Gastroesophageal sphincter (tissue), 3 donors: ENCODE measurements around the gene DKKL1.

ENCODE experiments used
- CTCF ChIP-seq, 4 experiments: fragments of 200-600 bp in 2 of 4; fragments of 450-650 bp in 2 of 4; sonication (generic) in 1 of 4; IDR thresholded peaks; one replicate each; pipeline ENCODE4 v1.5.1; 2017 to 2019; ENCODE audit warnings: antibody characterized with exemption in 4 of 4, mild to moderate bottlenecking in 2 of 4, moderate library complexity in 2 of 4
- EP300 ChIP-seq: sonication (generic); formaldehyde crosslinking; IDR thresholded peaks from one replicate; pipeline ENCODE4 v1.6.1; 2017; ENCODE audit warnings: antibody characterized with exemption, mild to moderate bottlenecking
- POLR2A ChIP-seq, 2 donors: fragments of 450-650 bp; IDR thresholded peaks; one replicate each; pipeline ENCODE4 v1.6.1; 2017; ENCODE audit warnings: antibody characterized with exemption in 2 of 2, mild to moderate bottlenecking in 2 of 2, moderate library complexity in 1 of 2
- POLR2AphosphoS5 ChIP-seq: sonication (generic); formaldehyde crosslinking; IDR thresholded peaks from one replicate; pipeline ENCODE4 v1.6.1; 2017; ENCODE audit warnings: antibody characterized with exemption

GRCh38 chr19:49364083-49364737 lies 533 bp downstream of the DKKL1 start:
- TF ChIP-seq CTCF (IDR thresholded peaks at IDR 0.05) (no peak), EP300 (no peak), POLR2A (IDR thresholded peaks at IDR 0.05) (no peak), POLR2AphosphoS5 (no peak)
